ENCODE results near the gene CENPH.
"Not testable (repeated sequence)": the region's sequence is repeated elsewhere in the genome, so short reads cannot be mapped to it uniquely, and the experiment has no call there.

CENPH gene

DNA sequence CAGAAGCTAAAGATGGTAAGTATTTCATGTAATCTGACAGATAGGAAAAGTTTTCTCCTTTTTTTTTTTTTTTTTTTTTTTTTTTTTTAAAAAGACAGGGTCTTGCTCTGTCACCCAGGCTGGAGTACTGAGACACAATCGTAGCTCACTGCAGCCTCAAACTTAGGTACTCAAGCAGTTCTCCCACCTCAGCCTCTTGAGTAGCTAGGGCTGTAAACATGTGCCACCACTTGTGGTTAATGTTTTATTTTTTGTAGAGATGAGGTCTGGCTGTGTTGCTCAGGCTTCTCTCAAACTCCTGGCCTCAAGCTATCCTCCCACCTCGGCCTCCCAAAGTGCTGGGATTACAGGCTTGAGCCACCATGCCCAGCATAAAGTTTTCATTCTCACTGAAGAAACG, 63.1 kb downstream of the CENPH start:
- Histone ChIP-seq H3K27ac (no peak overlapping the region), H3K4me1 (peaks cover 0 to 5% (median 0%) of the 10 kb centered on the region in 4 donors), H3K27me3 (no peaks in the 10 kb centered on the region), H3K9me3 (no peaks in the 10 kb centered on the region), H3K4me3 (no peak overlapping the region), H3K36me3 (peaks cover 11 to 24% (median 11%) of the 10 kb centered on the region in 3 donors)
- no peak for DNase-seq
- TF ChIP-seq, protein P1, sequence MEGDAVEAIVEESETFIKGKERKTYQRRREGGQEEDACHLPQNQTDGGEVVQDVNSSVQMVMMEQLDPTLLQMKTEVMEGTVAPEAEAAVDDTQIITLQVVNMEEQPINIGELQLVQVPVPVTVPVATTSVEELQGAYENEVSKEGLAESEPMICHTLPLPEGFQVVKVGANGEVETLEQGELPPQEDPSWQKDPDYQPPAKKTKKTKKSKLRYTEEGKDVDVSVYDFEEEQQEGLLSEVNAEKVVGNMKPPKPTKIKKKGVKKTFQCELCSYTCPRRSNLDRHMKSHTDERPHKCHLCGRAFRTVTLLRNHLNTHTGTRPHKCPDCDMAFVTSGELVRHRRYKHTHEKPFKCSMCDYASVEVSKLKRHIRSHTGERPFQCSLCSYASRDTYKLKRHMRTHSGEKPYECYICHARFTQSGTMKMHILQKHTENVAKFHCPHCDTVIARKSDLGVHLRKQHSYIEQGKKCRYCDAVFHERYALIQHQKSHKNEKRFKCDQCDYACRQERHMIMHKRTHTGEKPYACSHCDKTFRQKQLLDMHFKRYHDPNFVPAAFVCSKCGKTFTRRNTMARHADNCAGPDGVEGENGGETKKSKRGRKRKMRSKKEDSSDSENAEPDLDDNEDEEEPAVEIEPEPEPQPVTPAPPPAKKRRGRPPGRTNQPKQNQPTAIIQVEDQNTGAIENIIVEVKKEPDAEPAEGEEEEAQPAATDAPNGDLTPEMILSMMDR (IDR thresholded peaks at IDR 0.05): no peak
- intact Hi-C loops (cut with DNase I; ENCODE audit: low total_unique reads): no loop called here

DNA sequence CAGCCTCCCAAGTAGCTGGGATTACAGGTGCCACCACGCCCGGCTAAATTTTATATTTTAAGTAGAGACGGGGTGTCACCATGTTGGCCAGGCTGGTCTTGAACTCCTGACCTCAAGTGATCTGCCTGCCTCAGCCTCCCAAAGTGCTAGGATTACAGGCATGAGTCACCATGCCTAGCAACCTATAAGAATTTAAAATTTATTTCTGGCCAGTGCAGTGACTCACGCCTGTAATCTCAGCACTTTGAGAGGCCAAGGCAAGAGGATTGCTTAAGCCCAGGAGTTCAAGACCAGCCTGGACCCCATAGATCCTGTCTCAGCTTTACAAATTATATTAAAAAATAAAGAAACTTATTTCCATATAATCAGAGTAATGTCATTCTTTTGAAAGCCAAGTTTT, 66.6 kb downstream of the CENPH start:
- H3K27ac ChIP-seq; H3K4me1 ChIP-seq; DNase-seq; intact Hi-C loops (cut with DNase I; ENCODE audit: low total_unique reads); H3K27me3 ChIP-seq; H3K9me3 ChIP-seq; H3K4me3 ChIP-seq: not testable (repeated sequence)
- peaks cover 28 to 45% (median 41%) of the 10 kb centered on the region in 3 donors for H3K36me3 ChIP-seq

DNA sequence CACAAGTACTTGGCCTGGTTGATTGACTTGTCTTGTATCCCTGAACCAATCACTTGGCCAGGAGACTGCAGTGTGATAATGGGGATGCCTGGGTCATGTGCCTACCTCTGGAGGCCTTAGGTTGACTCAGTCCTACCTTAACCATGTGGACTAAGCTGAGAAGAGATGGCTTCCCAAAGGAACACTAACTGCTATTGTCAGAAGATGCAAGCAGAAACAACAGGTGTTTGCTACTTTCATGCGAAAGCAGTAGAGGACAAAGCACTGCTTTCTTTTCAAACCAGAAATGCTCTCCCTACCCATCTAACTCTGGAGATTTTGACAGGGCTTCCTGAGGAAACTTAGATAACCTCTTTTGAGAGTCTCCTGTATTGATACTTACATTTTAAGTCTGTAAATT, 68.2 kb downstream of the CENPH start:
- intact Hi-C loops (cut with DNase I; ENCODE audit: low total_unique reads): no loop called here
- no peak overlapping the region for H3K27ac ChIP-seq
- no peak overlapping the region for H3K4me3 ChIP-seq
- peaks cover 44 to 60% (median 56%) of the 10 kb centered on the region in 3 donors for H3K36me3 ChIP-seq
- TF ChIP-seq, protein P1 (IDR thresholded peaks at IDR 0.05): no peak
- DNase-seq: no peak
- H3K27me3 ChIP-seq: no peaks in the 10 kb centered on the region
- no peaks in the 10 kb centered on the region for H3K9me3 ChIP-seq
- H3K4me1 ChIP-seq: no peaks in the 10 kb centered on the region

All from tibial artery (tissue), 4 donors.